ENCODE measurements around the gene AIRE. TPM values are rescaled to one million over a fixed set of nuclear protein-coding genes. Genes with fewer than 3 reads are reported as not detected.

The AIRE gene
- total RNA-seq, 6 experiments from 2014 or later, result 0.05 to 0.12 TPM; not detected in 4

- peaks cover 7% of the 10 kb centered on the region for H3K27me3 Mint-ChIP-seq (ENCODE audit: insufficient read depth)
- H3K4me3 Mint-ChIP-seq, result no peak overlapping the region
- no peak for TF ChIP-seq CTCF (IDR thresholded peaks at IDR 0.05)
- H3K4me1 Mint-ChIP-seq (ENCODE audit: low read depth), result no peaks in the 10 kb centered on the region
- no peaks in the 10 kb centered on the region for H3K9me3 Mint-ChIP-seq
- no peak overlapping the region for H3K27ac Mint-ChIP-seq
- no peak for DNase-seq
- H3K36me3 Mint-ChIP-seq (ENCODE audit: low read depth), result no peaks in the 10 kb centered on the region
Observed at GRCh38 chr21:44290327-44291077, 4.8 kb downstream of the AIRE start.

GRCh38 chr21:44291078-44291935 lies 5.6 kb downstream of the AIRE start:
- H3K9me3 Mint-ChIP-seq, result no peaks in the 10 kb centered on the region
- H3K27me3 Mint-ChIP-seq (ENCODE audit: insufficient read depth), result peaks cover 7% of the 10 kb centered on the region
- no peak overlapping the region for H3K4me3 Mint-ChIP-seq
- no peak for DNase-seq
- no peaks in the 10 kb centered on the region for H3K4me1 Mint-ChIP-seq (ENCODE audit: low read depth)
- no peak overlapping the region for H3K27ac Mint-ChIP-seq
- TF ChIP-seq CTCF (IDR thresholded peaks at IDR 0.05), result no peak
- H3K36me3 Mint-ChIP-seq (ENCODE audit: low read depth), result no peaks in the 10 kb centered on the region

GRCh38 chr21:44291936-44292811 lies 6.5 kb downstream of the AIRE start:
- Mint-ChIP-seq H3K27me3 (ENCODE audit: insufficient read depth) (peaks cover 7% of the 10 kb centered on the region), H3K27ac (no peak overlapping the region), H3K4me3 (no peak overlapping the region)

GRCh38 chr21:44292812-44293195 lies 7.1 kb downstream of the AIRE start:
- Mint-ChIP-seq H3K4me1 (ENCODE audit: low read depth) (no peaks in the 10 kb centered on the region), H3K36me3 (ENCODE audit: low read depth) (no peaks in the 10 kb centered on the region), H3K9me3 (no peaks in the 10 kb centered on the region), H3K27ac (no peak overlapping the region), H3K4me3 (no peak overlapping the region), H3K27me3 (ENCODE audit: insufficient read depth) (peaks cover 7% of the 10 kb centered on the region)
- TF ChIP-seq CTCF (IDR thresholded peaks at IDR 0.05), result no peak
- no peak for DNase-seq

More at GRCh38 chr21:44291936-44292811, 6.5 kb downstream of the AIRE start:
- no peak for TF ChIP-seq CTCF (IDR thresholded peaks at IDR 0.05)
- Mint-ChIP-seq H3K36me3 (ENCODE audit: low read depth) (no peaks in the 10 kb centered on the region), H3K9me3 (no peaks in the 10 kb centered on the region), H3K4me1 (ENCODE audit: low read depth) (no peaks in the 10 kb centered on the region)
- no peak for DNase-seq

- no peak for DNase-seq
- no peaks in the 10 kb centered on the region for H3K4me1 Mint-ChIP-seq (ENCODE audit: low read depth)
Observed at GRCh38 chr21:44293551-44294231, 8.0 kb downstream of the AIRE start.

More at GRCh38 chr21:44293551-44294231, 8.0 kb downstream of the AIRE start:
- H3K4me3 Mint-ChIP-seq, result no peak overlapping the region
- TF ChIP-seq CTCF (IDR thresholded peaks at IDR 0.05), result no peak
- peaks cover 7% of the 10 kb centered on the region; the same call in 1 of the 2 replicates for H3K27me3 Mint-ChIP-seq (ENCODE audit: insufficient read depth)
- no peak overlapping the region for H3K27ac Mint-ChIP-seq
- no peaks in the 10 kb centered on the region for H3K9me3 Mint-ChIP-seq
- H3K36me3 Mint-ChIP-seq (ENCODE audit: low read depth), result no peaks in the 10 kb centered on the region

Measured in HFFc6 (cell line).